LHCN-M2 (cell line): ENCODE measurements around the gene SGCD. TPM values are rescaled to one million over a fixed set of nuclear protein-coding genes. Genes with fewer than 3 reads are reported as not detected.
"Not testable (repeated sequence)": the region's sequence is repeated elsewhere in the genome, so short reads cannot be mapped to it uniquely, and the experiment has no call there.

Experiments used
- DNase-seq: peaks from one replicate; pipeline ENCODE4 v3.0.0-alpha.2; 2012; ENCODE audit warnings: low read depth
- total RNA-seq: library from RNA; depleted of rRNA; stranded (reverse); fragments of >200 nt; gene quantifications from 2 replicates; pipeline ENCODE4 v1.2.3, GENCODE V29; 2014

Gene SGCD
- total RNA-seq, 1 experiment from 2014 or later, result 22.4 TPM

- DNase-seq, result no peak
These were observed 297.7 kb downstream of the SGCD start for GRCh38 chr5:156624686-156625085.

- no peak for DNase-seq
These were observed 301.5 kb downstream of the SGCD start for GRCh38 chr5:156628421-156628820.

- no peak for DNase-seq
These were observed 304.0 kb downstream of the SGCD start for GRCh38 chr5:156631005-156631404.

DNA sequence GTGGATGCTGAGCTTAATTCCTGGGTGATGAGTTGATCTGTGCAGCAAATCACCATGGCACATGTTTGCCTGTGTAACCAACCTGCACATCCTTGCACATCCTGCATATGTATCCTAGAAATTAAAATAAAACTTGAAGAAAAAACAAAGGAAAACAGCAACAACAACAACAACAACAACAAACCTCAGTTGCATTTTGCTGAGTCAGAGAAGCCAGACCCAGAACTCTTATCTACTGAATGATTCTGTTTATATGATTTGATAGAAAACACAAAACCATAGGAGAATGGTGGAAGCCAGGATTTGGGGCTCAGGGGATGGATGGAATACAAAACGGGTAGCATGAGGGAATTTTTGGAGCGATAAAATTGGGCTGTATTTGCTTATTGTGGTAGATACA lies 307.3 kb downstream of the SGCD start:
- no peak for DNase-seq

DNA sequence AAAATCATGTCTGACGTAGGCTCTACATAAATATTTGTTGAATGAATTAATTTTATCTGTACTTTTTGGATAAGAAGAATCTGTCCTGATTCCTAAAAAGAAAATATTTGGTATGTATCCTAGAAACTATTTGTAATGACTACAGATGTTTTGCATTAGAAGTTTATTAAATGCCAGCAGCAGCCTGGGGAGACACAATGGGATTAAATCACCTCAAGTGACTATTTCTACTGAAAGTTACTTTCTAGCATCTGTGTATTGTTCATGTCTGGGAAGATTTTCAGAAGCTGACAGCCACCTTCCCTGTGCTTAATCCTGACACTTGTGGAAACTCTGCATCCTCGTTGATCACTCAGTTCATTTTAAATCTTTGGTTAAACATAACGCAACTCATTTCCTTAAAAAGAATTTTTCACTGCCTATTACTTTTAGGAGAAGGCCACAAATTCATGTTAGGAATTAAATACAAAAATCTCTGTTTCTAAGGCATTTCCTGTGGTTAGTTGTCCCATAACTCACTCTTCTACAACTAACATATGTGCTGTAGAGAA lies 313.8 kb downstream of the SGCD start:
- peak; percentile 5 for DNase-seq

DNA sequence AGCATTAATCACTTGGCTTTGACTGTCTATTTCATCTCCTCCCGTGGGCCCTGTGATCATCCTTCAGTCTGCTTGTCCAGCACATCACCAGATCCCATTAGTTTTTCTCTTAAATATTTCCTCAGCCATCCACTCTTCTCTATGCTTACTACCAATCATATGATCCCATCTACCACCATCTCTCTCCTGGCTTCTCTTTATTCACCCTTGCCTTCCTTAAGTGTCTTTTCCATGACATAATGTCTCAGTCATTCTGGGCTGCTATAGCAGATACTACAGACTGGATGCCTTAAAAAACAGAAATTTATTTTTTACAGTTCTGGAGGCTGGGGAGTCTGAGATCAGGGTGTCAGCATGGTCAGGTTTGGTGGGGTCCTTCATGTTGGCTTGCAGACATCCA lies 314.7 kb downstream of the SGCD start:
- DNase-seq, result no peak

DNA sequence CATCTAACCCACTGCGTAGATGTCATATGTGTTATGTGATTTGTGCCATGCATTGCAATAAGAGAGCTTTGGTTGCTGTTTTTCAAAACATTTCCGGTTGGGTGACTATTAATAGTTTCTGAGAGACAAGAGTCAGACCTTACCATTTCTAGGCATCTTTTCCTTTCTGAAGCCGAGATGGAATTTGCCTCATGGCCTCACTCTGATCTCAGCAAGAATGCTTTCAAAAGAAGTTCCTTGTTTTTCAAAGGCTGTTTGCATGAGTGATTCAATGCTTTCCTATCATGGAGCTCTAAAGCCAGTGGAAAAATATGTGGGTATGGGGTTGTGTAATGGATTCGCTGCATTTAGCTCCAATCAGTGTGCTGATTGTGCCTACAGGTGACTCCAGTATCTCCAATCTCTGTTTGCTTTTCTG lies 320.1 kb downstream of the SGCD start:
- DNase-seq, result no peak

DNA sequence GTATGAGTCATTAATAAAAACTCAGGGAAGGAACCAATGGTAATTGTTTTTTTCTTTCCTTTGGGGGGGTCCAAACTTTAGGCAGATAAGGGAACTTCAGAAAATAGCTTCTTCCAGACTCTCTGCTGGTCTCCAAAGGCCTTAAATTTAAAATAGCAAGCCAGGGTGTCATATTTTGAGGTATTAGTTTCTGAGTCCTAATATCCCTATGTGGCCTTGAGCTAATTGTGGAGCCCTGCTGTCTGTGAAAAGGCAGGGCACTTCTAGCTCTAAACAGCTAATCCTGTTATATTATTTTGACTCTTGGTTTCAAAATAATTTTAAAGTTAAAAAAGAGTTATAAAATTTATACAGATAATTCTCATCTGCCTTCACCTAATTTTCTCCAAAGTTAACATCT lies 327.5 kb downstream of the SGCD start:
- no peak for DNase-seq

GRCh38 chr5:156655732-156656131 lies 328.8 kb downstream of the SGCD start:
- no peak for DNase-seq

GRCh38 chr5:156664832-156665231 lies 337.9 kb downstream of the SGCD start:
- not testable (repeated sequence) for DNase-seq

- not testable (repeated sequence) for DNase-seq
These were observed 339.7 kb downstream of the SGCD start for GRCh38 chr5:156666686-156667085.

GRCh38 chr5:156667616-156668015 lies 340.7 kb downstream of the SGCD start:
- no peak for DNase-seq

GRCh38 chr5:156669416-156669815 lies 342.5 kb downstream of the SGCD start:
- no peak for DNase-seq

GRCh38 chr5:156670615-156671014 lies 343.7 kb downstream of the SGCD start:
- no peak for DNase-seq

GRCh38 chr5:156675395-156675794 lies 348.4 kb downstream of the SGCD start:
- no peak for DNase-seq

GRCh38 chr5:156677963-156678362 lies 351.0 kb downstream of the SGCD start:
- no peak for DNase-seq

- no peak for DNase-seq
These were observed 351.5 kb downstream of the SGCD start for GRCh38 chr5:156678484-156678883.

DNA sequence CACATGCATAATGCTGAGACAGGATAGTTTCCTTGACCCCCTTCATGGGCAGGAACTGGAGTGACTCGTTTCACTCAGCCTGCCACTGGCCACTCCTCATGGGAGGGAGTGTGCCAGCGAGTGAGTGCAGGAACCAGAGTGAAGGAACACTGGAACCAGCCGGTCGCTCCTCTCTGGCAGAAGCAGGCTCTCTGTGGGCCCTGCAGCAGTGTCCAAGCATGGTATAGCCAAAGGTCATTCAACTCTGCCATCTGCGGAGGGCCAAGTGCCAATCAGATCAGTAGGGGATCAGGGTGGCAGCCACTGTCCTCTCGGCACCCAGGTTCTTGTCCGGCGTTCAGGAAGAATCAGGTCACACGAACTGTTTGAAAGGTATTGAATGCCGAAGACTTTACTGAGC lies 353.9 kb downstream of the SGCD start:
- DNase-seq, result no peak

DNA sequence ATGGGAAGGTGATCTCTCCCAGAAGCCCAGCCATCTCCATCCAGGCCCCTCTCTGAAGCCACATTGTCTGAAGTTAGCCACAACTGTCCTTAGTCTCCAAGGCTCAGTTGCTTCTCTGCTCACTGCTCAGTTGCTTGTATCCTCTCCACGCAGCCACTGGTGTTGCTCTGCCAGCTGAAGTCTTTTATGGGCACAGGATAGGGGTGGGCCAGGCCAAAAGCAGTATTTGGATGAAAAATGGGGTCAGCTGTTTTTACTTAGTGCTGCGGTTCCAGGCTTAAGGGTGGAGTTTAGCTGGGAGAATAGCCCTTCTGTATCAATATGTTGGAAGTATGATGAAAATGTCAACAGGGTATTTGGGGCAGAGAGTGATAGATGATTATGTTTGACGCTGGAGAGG lies 354.3 kb downstream of the SGCD start:
- DNase-seq, result no peak

DNA sequence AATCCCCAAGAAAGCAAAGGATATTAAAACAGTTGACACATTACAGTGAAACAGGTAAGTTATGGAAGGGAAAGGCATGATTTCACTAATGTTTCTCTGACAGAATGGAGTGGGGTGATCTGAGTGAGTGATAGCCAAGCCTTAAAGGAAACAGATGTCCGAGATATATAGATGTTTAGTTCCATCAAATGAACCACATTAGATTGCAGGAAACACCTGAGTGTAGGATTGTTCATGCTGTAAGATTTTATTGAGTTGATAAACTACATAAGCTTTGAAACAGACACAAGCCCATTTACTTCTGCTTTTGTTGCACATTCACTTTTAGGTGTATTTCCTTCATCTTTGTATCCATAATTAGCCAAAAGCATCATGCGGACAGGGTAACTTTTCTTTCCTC lies 356.0 kb downstream of the SGCD start:
- DNase-seq, result no peak

GRCh38 chr5:156683509-156683908 lies 356.5 kb downstream of the SGCD start:
- no peak for DNase-seq

GRCh38 chr5:156684216-156684615 lies 357.3 kb downstream of the SGCD start:
- no peak for DNase-seq

GRCh38 chr5:156685481-156685880 lies 358.5 kb downstream of the SGCD start:
- no peak for DNase-seq

DNA sequence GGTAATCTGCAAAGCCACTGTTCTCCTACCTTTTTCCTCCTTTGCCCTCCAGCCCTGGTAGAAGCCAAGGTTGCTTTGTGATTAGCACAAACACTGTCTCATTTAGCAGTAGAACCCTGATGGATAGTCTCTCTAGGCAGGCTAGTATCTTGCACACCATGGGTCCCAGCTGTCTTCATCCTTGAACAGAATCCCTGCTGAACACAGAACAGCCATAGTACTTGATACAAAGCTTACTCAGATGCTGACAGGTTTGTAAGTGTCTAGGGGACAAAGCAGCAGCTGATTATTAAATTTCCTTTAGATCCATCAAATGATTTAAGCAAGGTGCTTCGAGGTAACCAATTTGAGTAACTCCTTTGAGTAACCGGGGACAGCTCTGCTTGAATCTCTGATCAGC lies 359.4 kb downstream of the SGCD start:
- no peak for DNase-seq
